NCI-H2081 treated with DMSO at 0.1 percent for 48 hours (cell line): ENCODE measurements around the gene SMTN.

Source experiments
- DNase-seq: peaks from one replicate; lab custom pipeline; 2025; lab: John Stamatoyannopoulos, UW

SMTN gene

GRCh38 chr22:31127181-31127772, 46.2 kb downstream of the SMTN start:
- no peak for DNase-seq

GRCh38 chr22:31128156-31128555, 47.0 kb downstream of the SMTN start:
- no peak for DNase-seq

- no peak for DNase-seq
These were observed 49.8 kb downstream of the SMTN start for GRCh38 chr22:31130873-31131272.

GRCh38 chr22:31133911-31134310, 52.8 kb downstream of the SMTN start:
- DNase-seq, result no peak

- DNase-seq, result no peak
These were observed 53.6 kb downstream of the SMTN start for GRCh38 chr22:31134688-31135087.

- no peak for DNase-seq
These were observed 54.6 kb downstream of the SMTN start for GRCh38 chr22:31135706-31136105.

GRCh38 chr22:31136155-31136554, 55.0 kb downstream of the SMTN start:
- DNase-seq, result no peak

GRCh38 chr22:31136711-31137110, 55.6 kb downstream of the SMTN start:
- DNase-seq, result no peak

- DNase-seq, result no peak
These were observed 56.6 kb downstream of the SMTN start for GRCh38 chr22:31137721-31138120.

GRCh38 chr22:31138126-31138525, 57.0 kb downstream of the SMTN start:
- DNase-seq, result no peak

GRCh38 chr22:31139066-31139465, 57.9 kb downstream of the SMTN start:
- no peak for DNase-seq

GRCh38 chr22:31139866-31140716, 59.0 kb downstream of the SMTN start, which contains the start of gene PLA2G3:
PLA2G3 (minus strand) TSS chr22:31140508; CDS start chr22:31140354, 154 bp downstream.
- DNase-seq, result no peak

- no peak for DNase-seq
These were observed 59.6 kb downstream of the SMTN start for GRCh38 chr22:31140746-31141145.

- DNase-seq, result no peak
These were observed 60.4 kb downstream of the SMTN start for GRCh38 chr22:31141551-31141950.

- DNase-seq, result no peak
These were observed 61.2 kb downstream of the SMTN start for GRCh38 chr22:31142285-31142684.

- no peak for DNase-seq
These were observed 61.9 kb downstream of the SMTN start for GRCh38 chr22:31143038-31143437.

- DNase-seq, result no peak
These were observed 62.4 kb downstream of the SMTN start for GRCh38 chr22:31143537-31143936.

GRCh38 chr22:31144223-31144622, 63.1 kb downstream of the SMTN start:
- no peak for DNase-seq

GRCh38 chr22:31148488-31148887, 67.4 kb downstream of the SMTN start:
- no peak for DNase-seq

- DNase-seq, result no peak
These were observed 68.0 kb downstream of the SMTN start for GRCh38 chr22:31148953-31149627.

- no peak for DNase-seq
These were observed 69.5 kb downstream of the SMTN start for GRCh38 chr22:31150615-31151014.

GRCh38 chr22:31151872-31152271, 70.8 kb downstream of the SMTN start:
- DNase-seq, result no peak

GRCh38 chr22:31153357-31153756, 72.2 kb downstream of the SMTN start:
- DNase-seq, result no peak
